Esophagus (tissue), 2 donors: ENCODE data around the gene CEP72. TPM values are rescaled to one million over a fixed set of nuclear protein-coding genes. Genes with fewer than 3 reads are reported as not detected.
A peak's percentile ranks its signal among the peaks of the same experiment; 100 is the strongest.

Experiments used
- H3K27ac ChIP-seq, 2 donors: one replicate each; pipeline ENCODE4 v1.5.1; 2013; ENCODE audit warnings: low read depth in 2 of 2, mild to moderate bottlenecking in 2 of 2, inconsistent platforms in 1 of 2, low read length in 1 of 2, moderate library complexity in 1 of 2
- H3K27me3 ChIP-seq, 2 donors: one replicate each; pipeline ENCODE4 v1.6.1; 2013; ENCODE audit warnings: low read length in 2 of 2, control low read depth in 1 of 2, mild to moderate bottlenecking in 1 of 2; ENCODE audit not compliant: insufficient read depth in 2 of 2, control insufficient read depth in 1 of 2
- H3K36me3 ChIP-seq, 2 donors: one replicate each; pipeline ENCODE4 v1.6.1; 2013; ENCODE audit warnings: low read length in 1 of 2; ENCODE audit not compliant: control insufficient read depth in 2 of 2, insufficient read depth in 2 of 2
- H3K4me1 ChIP-seq, 2 donors: one replicate each; pipeline ENCODE4 v1.6.1; 2013; ENCODE audit warnings: low read length in 1 of 2; ENCODE audit not compliant: control insufficient read depth in 2 of 2, insufficient read depth in 2 of 2
- H3K4me3 ChIP-seq, 2 donors: one replicate each; pipeline ENCODE4 v1.5.1; 2013; ENCODE audit warnings: low read length in 2 of 2, mild to moderate bottlenecking in 2 of 2, low read depth in 1 of 2, moderate library complexity in 1 of 2
- H3K9me3 ChIP-seq, 2 donors: one replicate each; pipeline ENCODE4 v1.6.1; 2013; ENCODE audit warnings: mild to moderate bottlenecking in 2 of 2, low read depth in 1 of 2, low read length in 1 of 2, moderate library complexity in 1 of 2; ENCODE audit not compliant: control insufficient read depth in 2 of 2, insufficient read depth in 1 of 2
- WGBS, 2 donors: extraction: QIAGEN DNeasy Blood & Tissue Kit; methylation state at CpG; one replicate each; pipeline ENCODE4 v1.1.7; 2013; 5-methylcytosine and 5-hydroxymethylcytosine counted together
- polyA plus RNA-seq, 2 donors: library from polyadenylated mRNA; stranded (reverse); fragments of 200-250 nt; gene quantifications; one replicate each; pipeline ENCODE4 v1.2.3, GENCODE V29; 2013
- donor health status: healthy with polysubstance abuse.
- donor health status: Bipolar disorder and iron deficiency.

Gene CEP72
- polyA plus RNA-seq: 1 to 10 TPM; 3.1 to 7.0 TPM

- peak within 1 kb of the TSS; percentile 60 to 73 for H3K4me3 ChIP-seq
- H3K27ac ChIP-seq: peak within 1 kb of the TSS; percentile 66 to 70
- H3K27me3 ChIP-seq: no peaks in the 10 kb centered on the region
- H3K36me3 ChIP-seq: peaks cover 0 to 2% of the 10 kb centered on the region in 2 donors
- WGBS, 2 donors: 1 to 2% methylated on average over 62 to 72 of the region's 72 CpGs
- H3K9me3 ChIP-seq: no peaks in the 10 kb centered on the region
- peaks cover 0 to 11% of the 10 kb centered on the region in 2 donors for H3K4me1 ChIP-seq
These were observed at the start of gene CEP72 for GRCh38 chr5:611731-612486. Gene CEP72 (plus strand): TSS chr5:612340. CDS start chr5:612362, 22 bp downstream.

GRCh38 chr5:565782-566440, 46.2 kb upstream of the CEP72 start:
- Histone ChIP-seq H3K9me3 (peaks cover 0 to 9% of the 10 kb centered on the region in 2 donors), H3K4me3 (no peak overlapping the region), H3K27ac (no peak overlapping the region), H3K36me3 (no peaks in the 10 kb centered on the region), H3K27me3 (no peaks in the 10 kb centered on the region), H3K4me1 (peaks cover 0 to 3% of the 10 kb centered on the region in 2 donors)
- 30 to 36% methylated on average over 19 to 20 of the region's 20 CpGs for WGBS, 2 donors

- Histone ChIP-seq H3K4me1 (peaks cover 0 to 3% of the 10 kb centered on the region in 2 donors), H3K9me3 (peaks cover 0 to 9% of the 10 kb centered on the region in 2 donors), H3K36me3 (no peaks in the 10 kb centered on the region), H3K4me3 (no peak overlapping the region), H3K27me3 (no peaks in the 10 kb centered on the region), H3K27ac (no peak overlapping the region)
- WGBS, 2 donors: 88 to 90% methylated on average over 16 of the region's 16 CpGs
These were observed 45.4 kb upstream of the CEP72 start for GRCh38 chr5:566636-567309.

GRCh38 chr5:567664-568060, 44.5 kb upstream of the CEP72 start:
- H3K36me3 ChIP-seq: no peaks in the 10 kb centered on the region
- H3K4me3 ChIP-seq: no peak overlapping the region
- H3K27ac ChIP-seq: no peak overlapping the region
- peaks cover 0 to 9% of the 10 kb centered on the region in 2 donors for H3K9me3 ChIP-seq
- no peaks in the 10 kb centered on the region for H3K27me3 ChIP-seq
- 80 to 82% methylated on average over 13 of the region's 13 CpGs for WGBS, 2 donors
- H3K4me1 ChIP-seq: peaks cover 0 to 3% of the 10 kb centered on the region in 2 donors

- no peaks in the 10 kb centered on the region for H3K36me3 ChIP-seq
- H3K27me3 ChIP-seq: no peaks in the 10 kb centered on the region
- peaks cover 0 to 9% of the 10 kb centered on the region in 2 donors for H3K9me3 ChIP-seq
- H3K4me1 ChIP-seq: peaks cover 0 to 3% of the 10 kb centered on the region in 2 donors
- H3K4me3 ChIP-seq: no peak overlapping the region
- 65 to 70% methylated on average over 27 of the region's 27 CpGs for WGBS, 2 donors
- H3K27ac ChIP-seq: no peak overlapping the region
These were observed 43.9 kb upstream of the CEP72 start for GRCh38 chr5:568061-568781.

GRCh38 chr5:568809-569208, 43.3 kb upstream of the CEP72 start:
- H3K36me3 ChIP-seq: no peaks in the 10 kb centered on the region
- no peak overlapping the region for H3K4me3 ChIP-seq
- H3K4me1 ChIP-seq: peaks cover 0 to 3% of the 10 kb centered on the region in 2 donors
- no peak overlapping the region for H3K27ac ChIP-seq
- H3K9me3 ChIP-seq: peaks cover 0 to 9% of the 10 kb centered on the region in 2 donors
- 84 to 90% methylated on average over 8 of the region's 8 CpGs for WGBS, 2 donors
- H3K27me3 ChIP-seq: no peaks in the 10 kb centered on the region

GRCh38 chr5:569358-569867, 42.7 kb upstream of the CEP72 start:
- WGBS, 2 donors: 87 to 90% methylated on average over 23 of the region's 23 CpGs
- Histone ChIP-seq H3K9me3 (peaks cover 0 to 9% of the 10 kb centered on the region in 2 donors), H3K4me3 (no peak overlapping the region), H3K27me3 (no peaks in the 10 kb centered on the region), H3K27ac (no peak overlapping the region), H3K4me1 (peaks cover 3% of the 10 kb centered on the region in 2 donors), H3K36me3 (no peaks in the 10 kb centered on the region)

GRCh38 chr5:569868-570361, 42.2 kb upstream of the CEP72 start:
- WGBS, 2 donors: 85 to 90% methylated on average over 18 to 21 of the region's 21 CpGs
- peaks cover 0 to 9% of the 10 kb centered on the region in 2 donors for H3K9me3 ChIP-seq
- no peak overlapping the region for H3K4me3 ChIP-seq
- no peaks in the 10 kb centered on the region for H3K36me3 ChIP-seq
- peaks cover 3% of the 10 kb centered on the region in 2 donors for H3K4me1 ChIP-seq
- H3K27me3 ChIP-seq: no peaks in the 10 kb centered on the region
- H3K27ac ChIP-seq: no peak overlapping the region

GRCh38 chr5:570446-570845, 41.7 kb upstream of the CEP72 start:
- Histone ChIP-seq H3K4me1 (peaks cover 3% of the 10 kb centered on the region in 2 donors), H3K27ac (no peak overlapping the region), H3K4me3 (no peak overlapping the region), H3K27me3 (no peaks in the 10 kb centered on the region), H3K36me3 (no peaks in the 10 kb centered on the region), H3K9me3 (peaks cover under 1 to 9% of the 10 kb centered on the region in 2 donors)
- 85% methylated on average over 13 to 17 of the region's 17 CpGs for WGBS, 2 donors
